SK-N-SH (cell line): ENCODE data around the gene ECEL1. TPM values are rescaled to one million over a fixed set of nuclear protein-coding genes. Genes with fewer than 3 reads are reported as not detected.

Experiments used
- CTCF ChIA-PET: fragments of 300-600, 350-600 bp; formaldehyde crosslinking; extraction: SDS; loops from one replicate; lab custom pipeline; 2021; lab: Yijun Ruan, JAX
- POLR2A ChIA-PET: fragments of 350-600 bp; sonication (Branson Sonifier 250); formaldehyde crosslinking; extraction: SDS; loops from one replicate; lab custom pipeline; 2020; ENCODE audit warnings: antibody characterized with exemption, inconsistent platforms; lab: Yijun Ruan, JAX
- DNase-seq: peaks from one replicate; pipeline ENCODE4 v3.0.0; 2012
- H2AFZ ChIP-seq: fragments of 200-600 bp; sonication (generic); 2 replicates; pipeline ENCODE4 v1.8.1; 2016; ENCODE audit warnings: antibody characterized with exemption, mild to moderate bottlenecking, low read depth
- H3F3A ChIP-seq: fragments of 200-600 bp; sonication (generic); replicated peaks from 2 replicates; pipeline ENCODE3; 2016; ENCODE audit warnings: antibody characterized with exemption, mild to moderate bottlenecking; ENCODE audit not compliant: insufficient read depth
- H3K27ac ChIP-seq, 2 experiments: fragments of 200-500 bp in 1 of 2; fragments of 200-600 bp in 1 of 2; sonication (Bioruptor generic) in 1 of 2; sonication (generic), shearing (Covaris generic) in 1 of 2; 2 replicates each; pipeline versions ENCODE4 v1.5.1 to v1.6.1; 2014 to 2016; ENCODE audit warnings: low read depth in 2 of 2, inconsistent platforms in 1 of 2, low read length in 1 of 2, mild to moderate bottlenecking in 1 of 2, mixed read lengths in 1 of 2
- H3K27me3 ChIP-seq: fragments of 200-600 bp; sonication (generic), shearing (Covaris generic); 2 replicates; pipeline ENCODE4 v1.6.1; 2016; ENCODE audit warnings: mixed run types; ENCODE audit not compliant: insufficient read depth
- H3K36me3 ChIP-seq, 2 experiments: fragments of 200-500 bp in 1 of 2; fragments of 200-600 bp in 1 of 2; sonication (Bioruptor generic) in 1 of 2; sonication (generic) in 1 of 2; replicated peaks in 1 of 2; 2 replicates each; pipeline versions ENCODE3 to v1.5.1; 2014 to 2016; ENCODE audit warnings: low read length in 1 of 2, mild to moderate bottlenecking in 1 of 2; ENCODE audit not compliant: insufficient read depth in 2 of 2, control insufficient read depth in 1 of 2
- H3K4me1 ChIP-seq, 2 experiments: fragments of 200-500 bp in 1 of 2; fragments of 200-600 bp in 1 of 2; sonication (Bioruptor generic) in 1 of 2; sonication (generic), shearing (Covaris generic) in 1 of 2; 2 replicates each; pipeline versions ENCODE4 v1.5.1 to v1.6.1; 2014 to 2016; ENCODE audit warnings: low read depth in 1 of 2, low read length in 1 of 2, mixed run types in 1 of 2; ENCODE audit not compliant: insufficient read depth in 2 of 2, control insufficient read depth in 1 of 2
- H3K4me2 ChIP-seq: fragments of 200-600 bp; sonication (generic), shearing (Covaris generic); 2 replicates; pipeline ENCODE4 v1.6.1; 2017; ENCODE audit warnings: mixed run types
- H3K4me3 ChIP-seq, 2 experiments: fragments of 200-500 bp in 1 of 2; fragments of 200-600 bp in 1 of 2; sonication (Bioruptor generic) in 1 of 2; sonication (generic), shearing (Covaris generic) in 1 of 2; 2 replicates each; pipeline versions ENCODE4 v1.5.1 to v1.8.1; 2014 to 2016; ENCODE audit warnings: low read depth in 2 of 2, inconsistent platforms in 1 of 2, low read length in 1 of 2, mild to moderate bottlenecking in 1 of 2, mixed read lengths in 1 of 2, moderate library complexity in 1 of 2
- H3K79me2 ChIP-seq: fragments of 200-600 bp; sonication (generic); 2 replicates; pipeline ENCODE4 v1.8.1; 2017; ENCODE audit warnings: mild to moderate bottlenecking; ENCODE audit not compliant: insufficient read depth
- H3K9ac ChIP-seq: fragments of 200-600 bp; sonication (generic); 2 replicates; pipeline ENCODE4 v1.6.1; 2017; ENCODE audit warnings: mixed run types
- H3K9me2 ChIP-seq: fragments of 200-600 bp; sonication (generic); 2 replicates; pipeline ENCODE4 v1.6.1; 2017; ENCODE audit warnings: mixed run types
- H3K9me3 ChIP-seq: fragments of 200-600 bp; sonication (generic); 2 replicates; pipeline ENCODE4 v1.6.1; 2017; ENCODE audit warnings: mixed run types, mild to moderate bottlenecking, moderate library complexity
- H4K20me1 ChIP-seq: fragments of 200-600 bp; sonication (generic); 2 replicates; pipeline ENCODE4 v1.6.1; 2017; ENCODE audit warnings: mild to moderate bottlenecking, mixed run types; ENCODE audit not compliant: insufficient read depth
- CTCF ChIP-seq: fragments of 200-600 bp; sonication (generic); IDR thresholded peaks from 2 replicates; pipeline ENCODE4 v1.6.1; 2017; ENCODE audit warnings: antibody characterized with exemption, mild to moderate bottlenecking, moderate library complexity
- ELF1 ChIP-seq: IDR thresholded peaks from 2 replicates; pipeline ENCODE4 v1.4.0; 2012
- FOSL2 ChIP-seq: IDR thresholded peaks from 2 replicates; pipeline ENCODE4 v1.4.0; 2012; ENCODE audit warnings: low read depth, mild to moderate bottlenecking, moderate library complexity, borderline replicate concordance
- FOXM1 ChIP-seq: IDR thresholded peaks from 2 replicates; pipeline ENCODE4 v1.4.0; 2012; ENCODE audit warnings: low read depth, mild to moderate bottlenecking
- GATA2 ChIP-seq: sonication (generic); formaldehyde crosslinking; IDR thresholded peaks from 2 replicates; pipeline ENCODE4 v1.5.0; 2020; ENCODE audit warnings: mild to moderate bottlenecking, missing genetic modification reagents
- JUND ChIP-seq: IDR thresholded peaks from 2 replicates; pipeline ENCODE4 v1.4.0; 2012
- MAX ChIP-seq: IDR thresholded peaks from 2 replicates; pipeline ENCODE4 v1.4.0; 2012; ENCODE audit warnings: low read depth
- NFIC ChIP-seq: IDR thresholded peaks from 2 replicates; pipeline ENCODE4 v1.4.0; 2012; ENCODE audit warnings: borderline replicate concordance
- NRF1 ChIP-seq: IDR thresholded peaks from 2 replicates; pipeline ENCODE4 v1.6.1; 2012; ENCODE audit warnings: low read depth, mild to moderate bottlenecking, low read length
- PBX3 ChIP-seq: IDR thresholded peaks from 2 replicates; pipeline ENCODE4; 2012
- RAD21 ChIP-seq: IDR thresholded peaks from 2 replicates; pipeline ENCODE4 v1.6.1; 2012; ENCODE audit warnings: mild to moderate bottlenecking, low read length
- RXRA ChIP-seq: IDR thresholded peaks from 2 replicates; pipeline ENCODE4 v1.4.0; 2012; ENCODE audit warnings: low read depth, mild to moderate bottlenecking, borderline replicate concordance
- SMC3 ChIP-seq: IDR thresholded peaks from 2 replicates; pipeline ENCODE4 v1.6.1; 2012; ENCODE audit warnings: low read depth, low read length, improper control_type of control experiment
- TAF1 ChIP-seq: IDR thresholded peaks from 2 replicates; pipeline ENCODE4 v1.6.1; 2012; ENCODE audit warnings: low read depth, mild to moderate bottlenecking, low read length, moderate library complexity, borderline replicate concordance
- WGBS: methylation state at CpG from one replicate; pipeline ENCODE4 v1.1.6; 2017; ENCODE audit warnings: low lambda C conversion rate; 5-methylcytosine and 5-hydroxymethylcytosine counted together
- polyA plus RNA-seq, 3 experiments: library from polyadenylated mRNA; depleted of rRNA; stranded (reverse); fragments of >200 nt; gene quantifications; 2 replicates each; pipeline ENCODE4 v1.2.3, GENCODE V29; 2012

Gene ECEL1
- polyA plus RNA-seq, 1 of the 3 experiments (the other 2 are of a cell fraction): not detected

- 0% methylated on average over 10 of the region's 66 CpGs for WGBS
- no peaks in the 10 kb centered on the region for H3K79me2 ChIP-seq
- H3K9me3 ChIP-seq: no peaks in the 10 kb centered on the region
- no peak overlapping the region for H3K9ac ChIP-seq
- peak; percentile 96 for DNase-seq
- H3K27me3 ChIP-seq: peaks cover 29% of the 10 kb centered on the region
- H2AFZ ChIP-seq: no peak overlapping the region
- no peaks in the 10 kb centered on the region for H3F3A ChIP-seq
- H3K4me3 ChIP-seq: peak overlapping the region; percentile 9 to 44; a peak in 2 of 4 replicates
- H4K20me1 ChIP-seq: no peaks in the 10 kb centered on the region
- H3K4me2 ChIP-seq: peak overlapping the region; percentile 65; the same call in 1 of the 2 replicates
- H3K9me2 ChIP-seq: no peaks in the 10 kb centered on the region
- TF ChIP-seq RAD21 (peak; percentile 78), MAX (no peak), NFIC (no peak), GATA2 (no peak), FOXM1 (no peak), NRF1 (no peak), CTCF (peak; percentile 71), SMC3 (peak; percentile 64), JUND (no peak)
- peaks cover 0 to 23% of the 10 kb centered on the region in 2 experiments; a peak in 1 of 4 replicates for H3K4me1 ChIP-seq
- H3K36me3 ChIP-seq: no peaks in the 10 kb centered on the region
- CTCF ChIA-PET: interaction anchor here (0.6 to 9.7 kb wide), 48 partner anchors 10 to 921 kb away, joined by 3 to 196 read pairs (median 4); partner anchors contain the start of genes CHRNG, EIF4E2 and TIGD1
- H3K27ac ChIP-seq: no peak overlapping the region
- POLR2A ChIA-PET: no interaction called here
Observed at GRCh38 chr2:232521959-232522622, 34.5 kb upstream of the ECEL1 start.

- WGBS: 74% methylated on average over 4 of the region's 14 CpGs
- H3K9me2 ChIP-seq: no peaks in the 10 kb centered on the region
- peaks cover 0 to 23% of the 10 kb centered on the region in 2 experiments; a peak in 1 of 4 replicates for H3K4me1 ChIP-seq
- H2AFZ ChIP-seq: no peak overlapping the region
- no peaks in the 10 kb centered on the region for H3K36me3 ChIP-seq
- H3K27ac ChIP-seq: no peak overlapping the region
- no peak for TF ChIP-seq ELF1
- TF ChIP-seq NFIC: no peak
- no peak for TF ChIP-seq FOSL2
- no peak for TF ChIP-seq RAD21
- no peak for TF ChIP-seq PBX3
- no peak for TF ChIP-seq RXRA
- TF ChIP-seq TAF1: no peak
- no peaks in the 10 kb centered on the region for H3K79me2 ChIP-seq
- no peak overlapping the region for H3K4me2 ChIP-seq
- ChIA-PET POLR2A (no interaction called here), CTCF (interaction anchor here (0.8 to 9.7 kb wide), 21 partner anchors 9 to 596 kb away, joined by 3 to 196 read pairs (median 11); no protein-coding TSS in a partner anchor)
- no peak overlapping the region for H3K4me3 ChIP-seq
- H3K9me3 ChIP-seq: no peaks in the 10 kb centered on the region
- H3K9ac ChIP-seq: no peak overlapping the region
- H3K27me3 ChIP-seq: peaks cover 29% of the 10 kb centered on the region
- H4K20me1 ChIP-seq: no peaks in the 10 kb centered on the region
- DNase-seq: no peak
- H3F3A ChIP-seq: no peaks in the 10 kb centered on the region
Observed at GRCh38 chr2:232521098-232521497, 33.5 kb upstream of the ECEL1 start.
